HPDE6-E6E7 (cell line): ENCODE measurements around the gene TWIST2.

Experiments used
- DNase-seq: peaks from one replicate; pipeline ENCODE4 v3.0.0; 2011; ENCODE audit warnings: missing footprints; ENCODE audit errors: extremely low spot score

Gene TWIST2

DNA sequence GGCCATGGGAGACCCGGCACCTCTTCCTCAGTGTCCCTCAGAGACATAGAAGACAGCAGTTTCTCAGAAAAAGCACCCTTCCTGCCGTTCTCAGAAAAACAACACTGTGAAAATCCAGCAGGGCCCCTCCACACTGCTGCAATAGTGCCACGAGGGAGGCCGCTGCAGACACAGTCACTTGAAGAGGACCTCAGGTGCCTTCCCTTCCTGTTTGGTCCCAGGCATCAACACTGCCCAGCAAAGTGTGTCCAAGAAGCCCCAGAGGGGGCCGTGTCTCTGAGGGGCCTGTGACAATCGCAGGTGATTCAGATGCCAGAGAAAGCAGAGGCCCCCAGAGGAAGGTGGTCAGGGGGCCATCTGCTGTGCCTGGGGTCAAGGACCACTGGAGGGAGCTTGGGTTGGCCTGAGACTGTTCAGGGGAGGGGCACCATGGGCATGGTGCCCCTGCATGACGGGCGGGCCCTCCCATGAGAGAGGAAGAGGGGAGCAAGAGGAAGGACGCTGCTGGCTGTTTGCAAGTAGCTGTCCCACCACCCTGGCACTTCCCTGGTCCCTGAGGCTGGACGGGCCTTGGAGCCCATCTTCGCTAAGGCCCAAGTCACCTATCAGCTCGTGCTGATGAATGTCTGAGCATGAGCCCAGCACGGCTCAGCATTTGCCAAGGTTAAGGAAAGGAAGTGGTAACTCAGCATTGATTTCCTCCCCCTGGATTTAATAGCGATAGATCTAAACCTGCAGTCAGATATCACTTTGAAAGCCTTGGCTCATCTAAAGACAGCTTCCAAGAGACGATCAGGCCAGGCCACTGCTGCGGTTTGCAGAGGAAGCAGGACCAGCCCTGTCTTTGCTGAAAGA, 9.1 kb downstream of the TWIST2 start:
- DNase-seq = no peak

DNA sequence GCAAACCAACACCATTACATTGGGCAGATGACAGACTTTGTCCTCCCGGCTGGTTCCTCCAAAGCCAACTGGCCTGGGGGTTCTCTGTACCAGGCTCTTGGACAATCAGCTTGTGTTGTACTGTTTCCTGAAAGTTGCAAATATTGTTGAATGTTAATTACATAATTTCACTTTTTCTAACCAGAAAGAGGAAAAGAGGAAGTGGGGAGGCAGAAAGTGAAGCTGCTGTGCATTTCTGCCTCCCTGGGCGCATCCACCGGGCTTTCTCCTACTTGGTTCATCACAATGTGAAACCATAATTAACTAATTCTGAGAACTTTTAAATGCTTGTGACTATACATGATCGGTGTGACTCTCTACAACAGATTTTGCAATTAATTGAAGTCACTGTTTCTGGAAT, 10.1 kb downstream of the TWIST2 start:
- DNase-seq = no peak

- no peak for DNase-seq
These were observed 11.9 kb downstream of the TWIST2 start for GRCh38 chr2:238859636-238860347.

GRCh38 chr2:238861013-238861730, 13.3 kb downstream of the TWIST2 start:
- DNase-seq = no peak

DNA sequence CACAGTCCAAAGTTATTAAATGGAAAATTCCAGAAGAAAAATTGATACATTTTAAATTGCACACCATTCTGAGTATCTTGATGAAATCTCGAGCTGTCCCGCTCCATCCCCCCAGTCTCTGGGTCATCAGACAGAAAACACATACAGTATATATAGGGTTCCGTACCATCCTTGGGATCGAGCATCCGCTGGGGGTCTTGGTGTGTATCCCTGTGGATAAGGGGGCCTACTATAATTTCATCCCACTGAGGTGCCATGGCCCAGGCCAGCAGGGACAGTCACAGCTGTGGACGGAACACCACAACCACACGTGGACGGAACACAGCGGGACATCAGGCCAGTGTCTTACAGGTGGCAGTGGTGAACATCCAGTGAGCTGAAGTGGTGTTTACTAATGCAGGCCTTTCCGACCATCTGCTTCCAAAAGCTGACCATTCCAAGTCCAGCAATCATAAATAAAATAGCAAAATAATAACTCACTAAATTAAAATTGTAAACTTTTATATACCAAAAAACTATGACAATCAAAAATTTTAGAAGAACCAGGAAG, 14.0 kb downstream of the TWIST2 start:
- no peak for DNase-seq

DNA sequence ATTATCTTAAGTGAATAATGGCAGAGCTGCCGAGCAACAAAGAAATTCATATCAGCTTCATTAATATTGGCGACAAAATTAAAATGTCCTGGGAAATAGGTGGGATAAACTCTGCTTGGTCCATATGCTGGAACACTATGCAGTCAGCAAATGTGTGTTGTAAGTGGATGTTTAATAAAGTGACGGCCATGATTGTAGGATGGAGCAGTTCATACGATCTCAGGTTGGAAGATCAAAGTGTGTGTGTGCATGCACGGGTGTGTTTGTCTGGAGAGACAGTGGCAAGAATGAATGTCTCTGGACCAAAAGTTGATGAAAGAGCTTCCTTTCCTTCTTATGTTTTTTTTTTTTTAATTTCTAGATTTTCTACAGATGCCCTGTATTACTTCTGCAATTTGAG, 14.8 kb downstream of the TWIST2 start:
- DNase-seq = no peak

DNA sequence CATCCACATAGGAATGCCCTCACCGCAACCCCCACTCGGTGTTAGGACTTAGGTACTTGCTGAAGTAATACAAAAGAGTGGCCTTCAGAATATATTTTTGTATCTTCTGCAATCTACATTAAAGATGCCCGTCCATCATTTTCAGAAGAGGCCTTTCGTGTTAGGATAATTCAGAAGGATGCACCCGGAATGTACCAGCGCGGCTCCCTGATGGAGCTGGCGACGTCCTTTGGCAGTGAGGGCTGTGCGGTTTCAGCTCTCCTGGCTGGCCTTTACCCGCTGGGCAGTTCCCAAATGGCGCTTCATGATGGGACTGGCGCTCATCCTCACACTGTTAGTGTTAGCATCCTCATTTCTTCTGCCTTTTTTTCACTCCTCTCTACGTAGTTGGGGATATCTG, 15.3 kb downstream of the TWIST2 start:
- no peak for DNase-seq

DNA sequence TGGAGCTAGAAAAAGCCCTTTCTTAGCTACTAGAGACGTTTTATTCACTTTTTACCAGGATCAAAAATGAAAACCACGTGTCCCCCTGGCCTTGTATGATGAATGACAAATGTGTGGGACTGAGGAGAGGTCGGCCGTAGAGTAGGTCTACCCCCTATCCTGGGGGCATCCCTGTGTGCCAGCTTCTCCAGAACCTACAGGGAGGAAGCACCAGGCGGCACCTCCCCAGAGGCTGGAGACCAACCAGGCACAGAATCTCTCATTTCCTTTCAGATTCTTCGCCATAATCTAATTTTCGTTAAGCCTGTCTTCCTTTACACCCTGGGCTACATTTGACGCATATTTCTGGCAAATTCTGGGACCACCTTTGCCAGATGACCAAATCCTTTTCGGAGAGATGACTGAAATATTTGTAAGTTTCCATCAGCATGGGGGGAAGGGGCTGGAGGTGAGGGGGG, 15.9 kb downstream of the TWIST2 start:
- DNase-seq = no peak

DNA sequence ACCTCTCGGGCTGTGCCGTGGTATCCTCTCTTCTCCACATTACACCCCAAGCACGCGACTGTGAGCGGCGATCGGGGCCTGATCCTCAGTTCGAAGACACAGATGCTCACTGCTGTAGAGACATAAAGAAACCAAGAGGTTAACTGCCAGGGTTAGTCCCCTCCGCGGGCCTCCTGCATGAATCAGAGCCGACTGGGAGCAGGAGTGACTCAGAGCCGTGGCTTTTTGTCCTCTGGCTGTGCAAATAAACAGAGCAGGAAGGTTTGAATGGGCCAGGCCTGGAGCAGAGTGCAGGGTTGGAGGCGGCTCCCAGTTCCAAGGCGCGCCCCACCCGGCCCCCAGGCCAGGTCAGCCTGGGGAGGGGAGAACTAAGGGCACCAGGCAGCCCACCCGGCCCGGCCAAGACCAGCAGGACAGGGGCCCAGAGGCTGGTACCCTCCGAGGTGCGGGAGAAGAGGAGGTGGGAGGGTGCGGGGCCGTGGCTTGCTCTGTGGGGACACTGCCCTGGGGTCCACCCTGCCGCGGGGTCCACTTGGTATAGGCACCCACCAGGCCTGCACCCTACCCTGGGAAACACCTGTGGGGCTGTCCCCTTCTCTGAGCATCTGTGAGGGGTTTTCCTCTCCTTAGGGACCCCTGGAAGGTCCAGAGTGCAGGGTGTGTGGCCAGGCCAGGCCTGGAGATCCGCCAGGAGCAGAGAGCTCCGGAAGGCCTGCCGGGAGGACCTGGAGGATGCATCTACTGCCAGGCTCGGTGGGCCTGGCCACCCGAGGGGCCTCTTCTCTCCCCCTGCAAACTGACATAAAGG, 16.5 kb downstream of the TWIST2 start:
- DNase-seq = peak; percentile 100

- DNase-seq = no peak
These were observed 17.3 kb downstream of the TWIST2 start for GRCh38 chr2:238865015-238865719.

- DNase-seq = no peak
These were observed 18.0 kb downstream of the TWIST2 start for GRCh38 chr2:238865744-238866355.

DNA sequence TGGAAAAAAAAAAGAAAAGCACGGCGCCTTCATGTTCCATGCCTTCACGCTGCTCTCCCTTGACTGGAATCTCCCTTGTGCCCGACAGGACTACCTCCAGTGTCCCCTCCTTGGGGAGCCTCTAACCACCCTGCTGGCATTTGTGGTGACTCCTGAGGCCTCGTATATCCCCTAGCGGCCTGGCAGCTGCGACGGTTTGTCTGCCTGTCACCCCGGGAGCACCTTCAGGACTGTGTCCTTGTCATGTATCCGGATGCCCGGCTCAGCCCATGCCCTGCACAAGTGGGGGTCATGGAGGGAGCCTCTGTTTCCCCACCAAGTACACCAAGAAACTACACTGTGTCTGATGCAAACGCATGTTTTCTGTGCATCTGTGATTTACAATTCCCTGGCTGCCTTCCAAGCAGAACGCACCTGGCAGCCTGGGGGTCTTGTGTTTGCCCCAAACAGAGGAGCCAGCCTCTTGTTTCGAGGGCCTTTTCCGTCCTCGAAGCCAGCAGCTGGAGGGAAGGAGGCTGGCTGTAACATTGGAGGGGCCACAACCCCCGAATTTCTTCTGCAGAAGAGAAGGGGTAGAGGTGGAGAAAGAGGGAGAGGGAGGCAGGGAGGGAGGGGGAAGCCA, 18.9 kb downstream of the TWIST2 start:
- DNase-seq = no peak

DNA sequence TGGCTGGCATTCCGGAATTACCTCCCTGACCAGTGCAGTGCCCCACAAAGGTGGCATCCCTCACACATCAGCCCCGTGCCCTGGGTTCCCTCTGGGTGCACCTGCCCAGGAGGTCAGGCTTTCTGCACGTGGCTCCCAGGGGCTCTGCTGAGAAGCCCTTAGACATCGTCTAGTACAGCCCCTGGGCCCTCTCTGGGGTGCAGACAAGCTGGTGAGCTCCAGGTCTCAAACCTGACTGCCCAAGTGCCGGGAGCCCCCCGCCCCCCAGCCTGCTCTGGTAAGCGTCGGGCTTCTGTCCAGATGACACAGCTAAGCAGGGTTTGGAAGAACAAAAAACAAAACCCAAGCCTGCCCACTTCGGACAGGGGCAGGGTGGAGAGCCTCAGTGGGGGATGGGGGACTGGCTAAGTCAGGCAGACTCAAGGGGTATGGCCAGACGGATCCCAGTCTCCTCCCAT, 20.2 kb downstream of the TWIST2 start:
- DNase-seq = no peak

DNA sequence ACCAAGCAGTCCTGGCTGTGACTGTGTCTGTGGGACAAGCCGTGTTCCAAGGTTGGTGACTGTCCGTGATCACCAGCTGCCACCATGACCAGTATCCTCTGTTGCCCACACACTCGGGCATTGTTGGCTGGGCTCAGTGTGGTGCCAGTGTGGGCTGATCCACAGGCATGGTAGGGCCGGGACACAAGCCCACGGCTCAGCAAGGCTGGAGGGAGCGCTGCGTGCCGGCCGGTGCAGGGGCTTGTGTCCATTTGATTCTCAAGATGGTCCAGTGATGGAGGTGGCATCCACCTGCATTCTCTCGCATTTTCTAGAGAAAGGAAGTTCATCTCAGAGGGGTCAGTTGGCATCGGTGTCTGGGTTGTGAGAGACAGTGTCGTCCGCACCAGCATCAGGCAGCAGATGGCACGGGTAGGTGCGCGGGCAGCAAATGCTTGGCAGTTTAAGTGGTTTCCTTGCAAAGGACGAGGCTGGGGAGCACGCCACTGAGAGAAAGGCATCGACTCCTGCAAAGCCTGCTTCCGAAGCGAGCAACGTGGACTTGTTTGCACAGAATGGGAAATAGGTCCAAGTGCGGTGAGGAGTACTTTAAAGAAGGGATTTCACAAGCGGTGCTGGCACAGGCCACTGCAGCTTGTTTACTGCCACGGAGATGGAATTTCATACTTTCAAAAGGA, 20.9 kb downstream of the TWIST2 start:
- no peak for DNase-seq

DNA sequence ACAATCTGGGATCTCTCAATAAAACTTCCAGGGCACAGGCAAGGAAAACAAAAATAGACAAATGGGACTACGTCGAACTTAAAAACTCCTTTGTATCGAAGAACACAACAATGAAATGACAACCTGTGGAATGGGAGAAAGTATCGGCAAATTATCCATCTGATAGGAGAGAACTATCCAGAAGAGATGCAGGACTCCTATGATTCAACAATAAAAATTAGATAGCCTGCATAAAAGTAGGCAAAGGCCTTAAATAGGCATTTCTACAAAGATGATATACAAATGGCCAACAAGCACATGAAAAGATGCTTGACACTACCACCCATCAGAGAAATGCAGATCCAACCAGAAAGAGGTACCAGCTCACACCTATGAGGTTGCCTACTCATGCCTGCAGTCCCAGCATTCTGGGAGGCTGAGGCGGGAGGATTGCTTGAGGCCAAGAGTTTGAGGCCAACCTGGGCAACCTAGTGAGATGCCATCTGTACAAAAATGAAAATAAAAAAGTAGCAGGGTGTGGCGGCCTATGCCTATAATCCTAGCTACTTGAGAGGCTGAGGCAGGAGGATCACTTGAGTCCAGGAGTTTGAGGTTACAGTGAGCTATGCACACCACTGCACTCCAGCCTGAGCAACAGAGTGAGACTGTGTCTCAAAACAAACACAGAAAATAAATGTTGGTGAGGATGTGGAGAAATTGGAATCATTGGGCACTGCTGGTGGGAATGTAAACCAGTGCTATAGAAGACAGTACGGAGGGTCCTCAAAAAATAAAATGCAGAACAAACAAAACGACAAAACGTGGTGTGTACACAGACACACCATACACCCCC, 21.6 kb downstream of the TWIST2 start:
- no peak for DNase-seq

DNA sequence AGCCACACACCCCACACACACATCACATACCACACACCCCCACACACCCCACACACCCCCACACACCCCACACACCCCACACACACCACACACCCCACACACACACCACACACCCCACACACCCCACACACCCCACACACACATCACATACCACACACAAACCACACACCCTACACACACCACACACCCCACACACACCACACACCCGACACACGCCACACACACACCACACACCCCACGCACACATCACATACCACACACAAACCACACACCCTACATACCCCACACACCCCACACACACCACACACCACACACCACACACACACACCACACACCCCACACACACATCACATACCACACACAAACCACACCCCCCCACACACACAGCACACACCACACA, 22.4 kb downstream of the TWIST2 start:
- no peak for DNase-seq

DNA sequence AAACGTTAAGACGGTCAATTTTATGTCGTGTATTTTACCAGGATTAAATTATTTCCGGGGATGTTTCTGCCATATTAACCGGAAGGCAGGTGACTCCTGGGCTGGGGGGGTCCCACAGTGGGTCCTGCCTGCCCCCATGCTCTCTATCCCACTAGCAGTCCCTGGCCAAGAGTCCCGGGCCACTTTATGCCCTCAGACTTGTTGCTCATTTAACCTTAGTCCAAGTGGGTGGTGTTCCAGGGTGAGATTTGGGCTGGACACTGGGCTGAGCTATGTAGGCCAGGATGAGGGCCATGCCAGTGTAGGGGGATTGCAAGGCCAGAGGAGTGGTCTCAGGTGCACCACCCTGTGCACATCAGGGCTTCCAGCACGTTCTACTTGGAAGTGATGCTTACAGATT, 24.1 kb downstream of the TWIST2 start:
- DNase-seq = no peak
